ENCODE measurements around the gene PEPD. TPM values are rescaled to one million over a fixed set of nuclear protein-coding genes. Genes with fewer than 3 reads are reported as not detected.
A peak's percentile ranks its signal among the peaks of the same experiment; 100 is the strongest.

The PEPD gene
- total RNA-seq, 1 donor from 2014 or later = 49.7 TPM

- H3K27ac Mint-ChIP-seq = no peak overlapping the region
- TF ChIP-seq, protein P1, sequence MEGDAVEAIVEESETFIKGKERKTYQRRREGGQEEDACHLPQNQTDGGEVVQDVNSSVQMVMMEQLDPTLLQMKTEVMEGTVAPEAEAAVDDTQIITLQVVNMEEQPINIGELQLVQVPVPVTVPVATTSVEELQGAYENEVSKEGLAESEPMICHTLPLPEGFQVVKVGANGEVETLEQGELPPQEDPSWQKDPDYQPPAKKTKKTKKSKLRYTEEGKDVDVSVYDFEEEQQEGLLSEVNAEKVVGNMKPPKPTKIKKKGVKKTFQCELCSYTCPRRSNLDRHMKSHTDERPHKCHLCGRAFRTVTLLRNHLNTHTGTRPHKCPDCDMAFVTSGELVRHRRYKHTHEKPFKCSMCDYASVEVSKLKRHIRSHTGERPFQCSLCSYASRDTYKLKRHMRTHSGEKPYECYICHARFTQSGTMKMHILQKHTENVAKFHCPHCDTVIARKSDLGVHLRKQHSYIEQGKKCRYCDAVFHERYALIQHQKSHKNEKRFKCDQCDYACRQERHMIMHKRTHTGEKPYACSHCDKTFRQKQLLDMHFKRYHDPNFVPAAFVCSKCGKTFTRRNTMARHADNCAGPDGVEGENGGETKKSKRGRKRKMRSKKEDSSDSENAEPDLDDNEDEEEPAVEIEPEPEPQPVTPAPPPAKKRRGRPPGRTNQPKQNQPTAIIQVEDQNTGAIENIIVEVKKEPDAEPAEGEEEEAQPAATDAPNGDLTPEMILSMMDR (IDR thresholded peaks at IDR 0.05; ENCODE audit: unreplicated experiment) = no peak
- DNase-seq (ENCODE audit: low spot score in 2 of 2, unreplicated experiment in 2 of 2) = no peak
- no peak overlapping the region for H3K4me3 Mint-ChIP-seq
- no peaks in the 10 kb centered on the region for H3K9me3 Mint-ChIP-seq
- H3K36me3 Mint-ChIP-seq = no peaks in the 10 kb centered on the region
- H3K4me1 Mint-ChIP-seq = peaks cover 7% of the 10 kb centered on the region
- no peaks in the 10 kb centered on the region for H3K27me3 Mint-ChIP-seq (ENCODE audit: low read depth)
These were observed 126.6 kb downstream of the PEPD start for GRCh38 chr19:33394723-33395560.

- no peaks in the 10 kb centered on the region for H3K9me3 Mint-ChIP-seq
- H3K27ac Mint-ChIP-seq = no peak overlapping the region
- H3K36me3 Mint-ChIP-seq = no peaks in the 10 kb centered on the region
- TF ChIP-seq, protein P1 (IDR thresholded peaks at IDR 0.05; ENCODE audit: unreplicated experiment) = no peak
- peak in 1 of 2 experiments; percentile 12 for DNase-seq (ENCODE audit: low spot score in 2 of 2, unreplicated experiment in 2 of 2)
- H3K27me3 Mint-ChIP-seq (ENCODE audit: low read depth) = no peaks in the 10 kb centered on the region
- H3K4me3 Mint-ChIP-seq = no peak overlapping the region
- peaks cover 7% of the 10 kb centered on the region for H3K4me1 Mint-ChIP-seq
These were observed 127.4 kb downstream of the PEPD start for GRCh38 chr19:33394006-33394722.

DNA sequence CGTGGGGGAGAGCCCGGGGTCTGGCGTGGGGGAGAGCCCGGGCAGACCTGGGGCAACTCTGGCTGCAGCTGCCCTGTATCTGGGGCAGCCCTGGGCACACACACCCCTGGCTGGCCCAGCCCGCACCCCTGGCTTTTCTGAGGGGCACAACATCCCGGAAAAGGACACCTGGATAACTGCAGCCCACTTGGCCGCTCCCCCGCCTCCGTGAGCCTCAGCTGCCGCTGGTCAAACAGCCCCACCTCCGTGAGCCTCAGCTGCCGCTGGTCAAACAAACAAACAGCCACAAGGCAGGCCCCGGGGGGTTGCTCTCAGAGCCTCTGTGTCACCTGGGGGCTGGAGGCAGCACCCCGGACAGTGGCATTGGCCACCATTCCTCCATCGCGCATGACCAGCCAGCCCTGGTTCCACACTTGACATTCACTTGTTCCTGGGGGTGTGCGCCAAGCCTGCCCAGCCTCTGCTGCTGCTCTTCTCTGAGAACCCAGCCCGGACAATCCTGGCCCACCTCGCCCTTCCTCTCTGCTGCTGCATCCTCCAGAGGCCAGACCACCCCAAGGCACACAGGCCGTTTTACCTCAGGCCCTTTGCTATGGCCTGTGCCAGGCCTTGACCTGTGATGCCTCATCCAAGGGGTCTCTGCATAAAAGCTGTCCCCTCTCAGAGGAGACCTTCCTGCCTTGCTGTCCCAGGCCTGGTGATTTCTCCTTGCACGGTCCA, 128.1 kb downstream of the PEPD start:
- no peaks in the 10 kb centered on the region for H3K36me3 Mint-ChIP-seq
- H3K9me3 Mint-ChIP-seq = no peaks in the 10 kb centered on the region
- H3K4me1 Mint-ChIP-seq = peaks cover 7% of the 10 kb centered on the region
- DNase-seq (ENCODE audit: low spot score in 2 of 2, unreplicated experiment in 2 of 2) = no peak
- H3K4me3 Mint-ChIP-seq = no peak overlapping the region
- no peaks in the 10 kb centered on the region for H3K27me3 Mint-ChIP-seq (ENCODE audit: low read depth)
- H3K27ac Mint-ChIP-seq = no peak overlapping the region
- TF ChIP-seq, protein P1 (IDR thresholded peaks at IDR 0.05; ENCODE audit: unreplicated experiment) = no peak

GRCh38 chr19:33392341-33393285, 129.0 kb downstream of the PEPD start:
- TF ChIP-seq, protein P1 (IDR thresholded peaks at IDR 0.05; ENCODE audit: unreplicated experiment) = no peak
- no peak overlapping the region for H3K27ac Mint-ChIP-seq
- no peak overlapping the region for H3K4me3 Mint-ChIP-seq
- H3K36me3 Mint-ChIP-seq = no peaks in the 10 kb centered on the region
- no peak for DNase-seq (ENCODE audit: low spot score in 2 of 2, unreplicated experiment in 2 of 2)
- H3K9me3 Mint-ChIP-seq = no peaks in the 10 kb centered on the region
- H3K27me3 Mint-ChIP-seq (ENCODE audit: low read depth) = no peaks in the 10 kb centered on the region
- H3K4me1 Mint-ChIP-seq = peaks cover 7% of the 10 kb centered on the region
